ENCODE measurements around the gene DNMBP.
A peak's percentile ranks its signal among the peaks of the same experiment; 100 is the strongest.

DNMBP gene

GRCh38 chr10:100008142-100008522 lies 1.6 kb downstream of the DNMBP start:
- DNase-seq (ENCODE audit: low read depth): no peak
- peak overlapping the region; percentile 95 for H3K4me3 ChIP-seq (ENCODE audit: control insufficient read depth, low read depth, low read length)
- TF ChIP-seq CTCF (IDR thresholded peaks at IDR 0.05; ENCODE audit: control insufficient read depth, insufficient read depth, low read depth, low read length, missing control alignments): no peak

- peak overlapping the region; percentile 95 for H3K4me3 ChIP-seq (ENCODE audit: control insufficient read depth, low read depth, low read length)
- no peak for DNase-seq (ENCODE audit: low read depth)
- no peak for TF ChIP-seq CTCF (IDR thresholded peaks at IDR 0.05; ENCODE audit: control insufficient read depth, insufficient read depth, low read depth, low read length, missing control alignments)
These were observed 2.3 kb downstream of the DNMBP start for GRCh38 chr10:100007231-100008141.

- H3K4me3 ChIP-seq (ENCODE audit: control insufficient read depth, low read depth, low read length): peak overlapping the region; percentile 95
- peak; percentile 88 for DNase-seq (ENCODE audit: low read depth)
- no peak for TF ChIP-seq CTCF (IDR thresholded peaks at IDR 0.05; ENCODE audit: control insufficient read depth, insufficient read depth, low read depth, low read length, missing control alignments)
These were observed 3.4 kb downstream of the DNMBP start for GRCh38 chr10:100006243-100006886.

GRCh38 chr10:100004805-100005510 lies 4.8 kb downstream of the DNMBP start:
- no peak for TF ChIP-seq CTCF (IDR thresholded peaks at IDR 0.05; ENCODE audit: control insufficient read depth, insufficient read depth, low read depth, low read length, missing control alignments)
- no peak for DNase-seq (ENCODE audit: low read depth)
- peak overlapping the region; percentile 11 for H3K4me3 ChIP-seq (ENCODE audit: control insufficient read depth, low read depth, low read length)

- no peak for TF ChIP-seq CTCF (IDR thresholded peaks at IDR 0.05; ENCODE audit: control insufficient read depth, insufficient read depth, low read depth, low read length, missing control alignments)
- H3K4me3 ChIP-seq (ENCODE audit: control insufficient read depth, low read depth, low read length): no peak overlapping the region
- DNase-seq (ENCODE audit: low read depth): no peak
These were observed 9.6 kb downstream of the DNMBP start for GRCh38 chr10:100000109-100000644.
